K562 (cell line): ENCODE measurements around the gene SMAD3. TPM values are rescaled to one million over a fixed set of nuclear protein-coding genes. Genes with fewer than 3 reads are reported as not detected.

Experiments
- ATAC-seq: fragments of 200-7000 bp; cut with Tn5 transposase; 3 replicates; pipeline ENCODE4 v1.9.1; 2020; ENCODE audit warnings: moderate library complexity
- BruUV-seq: library from RNA; stranded (reverse); fragments of 400-500 nt; replicated peaks from 2 replicates; lab custom pipeline; 2021; lab: Mats Ljungman, UMichigan
- CTCF ChIA-PET: fragments of 300-600 bp; formaldehyde crosslinking; extraction: SDS; loops from one replicate; lab custom pipeline; 2021; ENCODE audit warnings: low intra/inter-chr PET ratio; lab: Yijun Ruan, JAX
- POLR2A ChIA-PET: fragments of 300-600, 350-650 bp; sonication (Branson Sonifier 250); formaldehyde crosslinking; extraction: SDS; loops from one replicate; lab custom pipeline; 2021; ENCODE audit warnings: antibody characterized with exemption, inconsistent platforms; lab: Yijun Ruan, JAX
- DNase-seq, 4 experiments: peaks; one replicate each; pipeline versions ENCODE4 v3.0.0 to v3.0.0-alpha.2; 2011 to 2018; ENCODE audit warnings: low spot score in 3 of 4, mixed read lengths in 3 of 4; ENCODE audit errors: extremely low read depth in 1 of 4
- FAIRE-seq: peaks from 2 replicates; lab custom pipeline; 2011; peaks lifted over from hg19 to GRCh38; lab: Jason Lieb, UNC
- H2AFZ ChIP-seq: 2 replicates; pipeline ENCODE4 v1.6.0; 2011; ENCODE audit warnings: low read depth, low read length, control low read depth, inconsistent platforms
- H3K27ac ChIP-seq: fragments of 200-600 bp; 3 replicates; pipeline ENCODE4 v1.8.0; 2011; ENCODE audit warnings: low read depth, mild to moderate bottlenecking, control low read depth, inconsistent platforms, low read length, moderate library complexity, mixed read lengths; ENCODE audit errors: extremely low read depth
- H3K27me3 ChIP-seq, 2 experiments: fragments of 300-600 bp in 1 of 2; 2 replicates in 1 of 2; 3 replicates in 1 of 2; pipeline versions ENCODE4 v1.6.0 to v1.8.0; 2011; ENCODE audit warnings: inconsistent platforms in 2 of 2, low read length in 2 of 2, mild to moderate bottlenecking in 1 of 2, mixed read lengths in 1 of 2, moderate library complexity in 1 of 2; ENCODE audit not compliant: control insufficient read depth in 2 of 2, insufficient read depth in 2 of 2
- H3K36me3 ChIP-seq: fragments of 300-600 bp; 3 replicates; pipeline ENCODE4 v1.8.0; 2011; ENCODE audit warnings: mild to moderate bottlenecking, low read length, inconsistent platforms; ENCODE audit not compliant: control insufficient read depth, insufficient read depth
- H3K4me1 ChIP-seq, 2 experiments: fragments of 200-600 bp in 1 of 2; replicated peaks in 1 of 2; 2 replicates in 1 of 2; 3 replicates in 1 of 2; pipeline versions ENCODE4 v1.5.1 to v1.8.0; 2011; ENCODE audit warnings: inconsistent platforms in 2 of 2, low read length in 2 of 2, mild to moderate bottlenecking in 1 of 2, mixed read lengths in 1 of 2, moderate library complexity in 1 of 2; ENCODE audit not compliant: control insufficient read depth in 2 of 2, insufficient read depth in 2 of 2
- H3K4me2 ChIP-seq: 2 replicates; pipeline ENCODE4 v1.6.1; 2011; ENCODE audit warnings: low read length, control low read depth, inconsistent platforms, mixed read lengths; ENCODE audit not compliant: insufficient read depth
- H3K4me3 ChIP-seq: fragments of 200-600 bp; sonication (generic), shearing (Covaris generic); 2 replicates; pipeline ENCODE4 v1.5.1; 2016; ENCODE audit warnings: control low read depth, inconsistent platforms
- H3K79me2 ChIP-seq: fragments of 200-600 bp; 3 replicates; pipeline ENCODE4 v1.8.0; 2011; ENCODE audit warnings: low read length, inconsistent platforms; ENCODE audit not compliant: control insufficient read depth, insufficient read depth
- H3K9ac ChIP-seq, 2 experiments: 2 replicates each; pipeline versions ENCODE4 v1.6.0 to v1.6.1; 2011; ENCODE audit warnings: low read depth in 2 of 2, low read length in 2 of 2, control low read depth in 1 of 2, inconsistent platforms in 1 of 2, mild to moderate bottlenecking in 1 of 2, mixed read lengths in 1 of 2; ENCODE audit not compliant: insufficient read depth in 1 of 2
- H3K9me1 ChIP-seq: one replicate; pipeline ENCODE4 v1.6.0; 2011; ENCODE audit warnings: inconsistent platforms, mild to moderate bottlenecking, low read length, moderate library complexity; ENCODE audit not compliant: control insufficient read depth, insufficient read depth
- H3K9me3 ChIP-seq: replicated peaks from 2 replicates; pipeline ENCODE4 v1.5.1; 2011; ENCODE audit warnings: low read depth, low read length, inconsistent platforms; ENCODE audit not compliant: control insufficient read depth, insufficient read depth
- H4K20me1 ChIP-seq: replicated peaks from 2 replicates; pipeline ENCODE4 v1.6.1; 2011; ENCODE audit warnings: low read length, inconsistent platforms, mixed read lengths; ENCODE audit not compliant: control insufficient read depth, insufficient read depth
- CHD2 ChIP-seq: IDR thresholded peaks from 2 replicates; pipeline ENCODE4 v1.6.1; 2011; ENCODE audit warnings: low read depth, low read length
- EWSR1 ChIP-seq: fragments of 450-650 bp; IDR thresholded peaks from 2 replicates; pipeline ENCODE4 v1.6.1; 2018; ENCODE audit warnings: borderline replicate concordance, mild to moderate bottlenecking, low read depth, moderate library complexity; ENCODE audit not compliant: partially characterized antibody
- RNF2 ChIP-seq: sonication (generic); IDR thresholded peaks from 2 replicates; pipeline ENCODE4 v1.6.1; 2016
- THAP7 ChIP-seq: fragments of 250-450 bp; sonication (Bioruptor Pico); IDR thresholded peaks from 2 replicates; pipeline ENCODE4 v1.5.0; 2021
- U2AF1 ChIP-seq: fragments of 200-400 bp; formaldehyde crosslinking; optimal IDR thresholded peaks from 2 replicates; pipeline ENCODE3; 2017; ENCODE audit warnings: mild to moderate bottlenecking, low read depth, low read length, moderate library complexity
- ZFX ChIP-seq: sonication (generic); formaldehyde crosslinking; IDR thresholded peaks from 2 replicates; pipeline ENCODE4 v1.8.0; 2022; ENCODE audit warnings: mild to moderate bottlenecking, missing genetic modification reagents, moderate library complexity
- ZNF12 ChIP-seq: sonication (generic); formaldehyde crosslinking; IDR thresholded peaks from 2 replicates; pipeline ENCODE4 v1.4.0; 2020; ENCODE audit warnings: mild to moderate bottlenecking, missing genetic modification reagents
- WGBS: fragments of 100-300 bp; shearing (Covaris generic); methylation state at CpG from one replicate; pipeline ENCODE4 v1.1.6; 2016; ENCODE audit warnings: low coverage, mixed read lengths; ENCODE audit not compliant: insufficient coverage; ENCODE audit errors: missing lambda C conversion rate; 5-methylcytosine and 5-hydroxymethylcytosine counted together
- in situ Hi-C: fragments of 300-500 bp; cut with MboI; formaldehyde crosslinking; loops from 4 replicates; pipeline ENCODE4 v1.15.0; 2018; ENCODE audit warnings: inconsistent platforms, mixed read lengths
- intact Hi-C: fragments of 100-400 bp; cut with micrococcal nuclease; formaldehyde crosslinking; loops from 2 replicates; pipeline ENCODE4 v1.14.2; 2022
- polyA plus RNA-seq, 8 experiments: library from polyadenylated mRNA; depleted of rRNA in 4 of 8; stranded (reverse) in 5 of 8; unstranded in 3 of 8; fragments of >200 nt; fragmentation: Nextera tagmentation in 2 of 8; fragmentation: Illumina TruSeq in 1 of 8; extraction: Ambion mirVana in 2 of 8; extraction: Trizol in 1 of 8; gene quantifications; 2 replicates each; pipeline versions ENCODE4 v1.2.1 to v1.2.3, GENCODE V29; 2011 to 2014; ENCODE audit warnings: inconsistent platforms in 1 of 8, missing spikeins in 1 of 8
- total RNA-seq, 7 experiments: library from RNA; depleted of rRNA in 6 of 7; stranded (reverse); fragments of >200 nt in 6 of 7; fragmentation: Illumina TruSeq in 2 of 7; extraction: Trizol in 2 of 7; gene quantifications; 2 replicates each; pipeline versions ENCODE4 v1.2.1 to v1.2.3, GENCODE V29; 2011 to 2021; ENCODE audit warnings: low replicate concordance in 1 of 7
- TF ChIP-seq, protein P1 (sequence below): IDR thresholded peaks from 2 replicates; pipeline ENCODE4 v1.6.1; 2011; ENCODE audit not compliant: insufficient read length; ENCODE audit errors: extremely low read depth
- TF ChIP-seq, protein P2 (sequence below): fragments of 450-650 bp; formaldehyde crosslinking; IDR thresholded peaks from 2 replicates; pipeline ENCODE4 v1.4.0; 2022; ENCODE audit warnings: mild to moderate bottlenecking, moderate library complexity

The SMAD3 gene
- total and polyA plus RNA-seq, 9 of the 15 experiments (the other 6 are each of a cell fraction or from before 2014, with no cell fraction given) = 4.3 to 39.2 (median 11.1) TPM

DNA sequence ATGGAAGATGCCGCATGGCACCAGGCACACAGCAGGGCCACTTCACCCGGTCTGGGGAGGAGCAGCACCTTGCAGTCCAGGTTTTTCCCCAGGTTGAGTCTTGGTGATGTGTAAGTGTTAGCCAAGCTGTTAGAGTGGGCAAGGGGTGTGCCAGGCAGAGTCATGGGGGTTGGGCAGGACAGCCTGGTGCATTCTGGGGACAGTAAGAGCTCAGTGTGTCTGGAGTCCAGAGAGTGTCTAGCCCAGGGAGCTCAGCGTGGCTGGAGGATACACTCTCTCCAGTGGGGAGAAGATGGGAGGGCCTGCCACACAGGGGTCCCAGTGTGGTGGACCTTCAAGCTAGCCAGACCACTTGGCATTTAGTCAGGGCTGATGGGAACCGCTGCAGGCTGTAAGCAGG is 101.7 kb downstream of the SMAD3 start (continued):
- TF ChIP-seq, protein P1, sequence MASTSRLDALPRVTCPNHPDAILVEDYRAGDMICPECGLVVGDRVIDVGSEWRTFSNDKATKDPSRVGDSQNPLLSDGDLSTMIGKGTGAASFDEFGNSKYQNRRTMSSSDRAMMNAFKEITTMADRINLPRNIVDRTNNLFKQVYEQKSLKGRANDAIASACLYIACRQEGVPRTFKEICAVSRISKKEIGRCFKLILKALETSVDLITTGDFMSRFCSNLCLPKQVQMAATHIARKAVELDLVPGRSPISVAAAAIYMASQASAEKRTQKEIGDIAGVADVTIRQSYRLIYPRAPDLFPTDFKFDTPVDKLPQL = no peak
- TF ChIP-seq ZFX (no peak), CHD2 (no peak), U2AF1 (no peak), THAP7 (CRISPR knock-in tag) (no peak), EWSR1 (no peak)

DNA sequence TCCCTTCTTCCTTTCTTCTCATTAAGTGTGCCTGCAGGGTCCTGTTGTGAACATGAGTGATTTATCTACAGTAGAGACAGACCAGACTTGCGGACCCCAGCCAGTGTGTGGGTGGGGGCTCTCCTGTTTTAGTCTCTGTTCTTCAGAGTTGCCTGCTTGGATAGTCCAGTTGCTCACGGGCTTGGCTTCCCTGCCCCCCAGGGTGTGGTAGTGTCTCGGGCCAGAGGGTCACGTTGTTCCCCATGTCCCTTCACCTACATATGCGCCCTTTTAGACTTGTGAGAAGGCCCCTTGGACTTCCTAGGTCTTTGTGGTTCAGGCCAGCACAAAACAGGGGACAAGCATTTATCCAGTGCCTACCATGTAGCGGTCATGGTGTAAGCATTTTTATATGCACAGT is 103.3 kb downstream of the SMAD3 start:
- Histone ChIP-seq H3K27me3 (no peaks in the 10 kb centered on the region), H4K20me1 (0 out of 2 replicates have a peak, but pooled peaks cover 8% of the 10 kb centered on the region), H3K27ac (no peak overlapping the region), H2AFZ (no peak overlapping the region), H3K4me1 (no peaks in the 10 kb centered on the region), H3K9me3 (no peaks in the 10 kb centered on the region), H3K9me1 (no peaks in the 10 kb centered on the region), H3K36me3 (peaks cover 44% of the 10 kb centered on the region; the same call in 2 of the 3 replicates), H3K4me3 (no peak overlapping the region), H3K9ac (no peak overlapping the region), H3K79me2 (no peaks in the 10 kb centered on the region), H3K4me2 (no peak overlapping the region)
- no peak for TF ChIP-seq RNF2
- TF ChIP-seq, protein P2, sequence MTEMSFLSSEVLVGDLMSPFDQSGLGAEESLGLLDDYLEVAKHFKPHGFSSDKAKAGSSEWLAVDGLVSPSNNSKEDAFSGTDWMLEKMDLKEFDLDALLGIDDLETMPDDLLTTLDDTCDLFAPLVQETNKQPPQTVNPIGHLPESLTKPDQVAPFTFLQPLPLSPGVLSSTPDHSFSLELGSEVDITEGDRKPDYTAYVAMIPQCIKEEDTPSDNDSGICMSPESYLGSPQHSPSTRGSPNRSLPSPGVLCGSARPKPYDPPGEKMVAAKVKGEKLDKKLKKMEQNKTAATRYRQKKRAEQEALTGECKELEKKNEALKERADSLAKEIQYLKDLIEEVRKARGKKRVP (CRISPR knock-in tag) = no peak
- TF ChIP-seq ZNF12 = no peak
- in situ Hi-C loops = no loop called here
- no peak for FAIRE-seq
- BruUV-seq = no TSS peak
- intact Hi-C loops = no loop called here
- ATAC-seq = no peak
- POLR2A ChIA-PET = no interaction called here
- DNase-seq = no peak
- CTCF ChIA-PET = no interaction called here
- 82% methylated on average over 6 of the region's 6 CpGs for WGBS
